Upper lobe of left lung (tissue), 4 donors: ENCODE results near the gene CHST13.

Experiments used
- CTCF ChIP-seq, 6 experiments: fragments of 450-650 bp in 4 of 6; fragments of 200-600 bp in 2 of 6; sonication (generic) in 2 of 6; IDR thresholded peaks; one replicate each; pipeline ENCODE4 v1.5.1; 2016 to 2019; ENCODE audit warnings: antibody characterized with exemption in 6 of 6
- EP300 ChIP-seq, 4 donors: sonication (generic); formaldehyde crosslinking; IDR thresholded peaks; one replicate each; pipeline ENCODE4 v1.5.1; 2017; ENCODE audit warnings: antibody characterized with exemption in 4 of 4, control low read depth in 2 of 4
- POLR2A ChIP-seq, 4 donors: fragments of 450-650 bp; IDR thresholded peaks; one replicate each; pipeline ENCODE4 v1.5.1; 2016 to 2017; ENCODE audit warnings: antibody characterized with exemption in 4 of 4, mild to moderate bottlenecking in 2 of 4
- POLR2AphosphoS5 ChIP-seq, 2 donors: sonication (generic); formaldehyde crosslinking; IDR thresholded peaks; one replicate each; pipeline ENCODE4 v1.5.1; 2017; ENCODE audit warnings: antibody characterized with exemption in 2 of 2

- TF ChIP-seq CTCF (IDR thresholded peaks at IDR 0.05) = no peak
- no peak for TF ChIP-seq POLR2A (IDR thresholded peaks at IDR 0.05)
- no peak for TF ChIP-seq POLR2AphosphoS5 (IDR thresholded peaks at IDR 0.05)
- TF ChIP-seq EP300 (IDR thresholded peaks at IDR 0.05) = no peak
Measured at GRCh38 chr3:126578702-126579101, 54.7 kb downstream of the CHST13 start.
